Adrenal gland (tissue), 12 donors: ENCODE data around the gene TTLL11. TPM values are rescaled to one million over a fixed set of nuclear protein-coding genes. Genes with fewer than 3 reads are reported as not detected.

Source experiments
- DNase-seq, 7 donors: peaks; one replicate each; pipeline ENCODE4 v3.0.0-alpha.2; 2019 to 2020
- H3K27ac ChIP-seq, 5 donors: fragments of 200-600 bp; sonication (generic) in 4 of 5; 1 replicate in 3 of 5; 2 replicates in 2 of 5; pipeline versions ENCODE4 v1.5.1 to v1.8.0; 2016 to 2020; ENCODE audit warnings: mild to moderate bottlenecking in 1 of 5
- H3K27me3 ChIP-seq: fragments of 200-600 bp; 2 replicates; pipeline ENCODE4 v1.8.0; 2021
- H3K36me3 ChIP-seq, 2 donors: fragments of 200-600 bp; replicated peaks in 1 of 2; 1 replicate in 1 of 2; 2 replicates in 1 of 2; pipeline versions ENCODE4 v1.5.1 to v1.8.0; 2018 to 2022
- H3K4me1 ChIP-seq, 2 donors: fragments of 200-600 bp; replicated peaks in 1 of 2; 1 replicate in 1 of 2; 2 replicates in 1 of 2; pipeline versions ENCODE4 v1.5.1 to v1.8.0; 2018 to 2021
- H3K4me3 ChIP-seq, 4 donors: fragments of 200-600 bp; sonication (generic) in 3 of 4; one replicate each; pipeline ENCODE4 v1.5.1; 2016 to 2018
- H3K9me3 ChIP-seq, 3 donors: fragments of 200-600 bp; sonication (generic) in 1 of 3; replicated peaks in 1 of 3; 1 replicate in 2 of 3; 2 replicates in 1 of 3; pipeline versions ENCODE4 v1.5.1 to v1.8.0; 2016 to 2021
- CTCF ChIP-seq, 6 experiments: fragments of 450-650 bp in 4 of 6; fragments of 200-600 bp in 2 of 6; sonication (generic) in 1 of 6; IDR thresholded peaks; 1 replicate in 5 of 6; 2 replicates in 1 of 6; pipeline versions ENCODE4 v1.5.1 to v1.8.0; 2016 to 2021; ENCODE audit warnings: antibody characterized with exemption in 6 of 6, mild to moderate bottlenecking in 2 of 6, moderate library complexity in 1 of 6
- POLR2A ChIP-seq, 2 donors: fragments of 450-650 bp; IDR thresholded peaks; one replicate each; pipeline ENCODE4 v1.6.1; 2017; ENCODE audit warnings: antibody characterized with exemption in 2 of 2, mild to moderate bottlenecking in 2 of 2, moderate library complexity in 1 of 2
- WGBS, 4 donors: extraction: QIAGEN DNeasy Blood & Tissue Kit in 2 of 4; methylation state at CpG; one replicate each; pipeline versions ENCODE4 v1.1.5 to v1.1.7; 2013 to 2017; 5-methylcytosine and 5-hydroxymethylcytosine counted together
- intact Hi-C, 2 donors: fragments of 100-400 bp; cut with DNase I; formaldehyde crosslinking; loops; one replicate each; pipeline versions ENCODE4 v1.14.1 to v1.15.0; 2022 to 2023
- polyA plus RNA-seq, 3 donors: library from polyadenylated mRNA; stranded (reverse); fragments of 200-250 nt in 2 of 3; fragments of 350-450 nt in 1 of 3; fragmentation: Illumina TruSeq in 1 of 3; extraction: RNeasy Lipid Tissue Mini Kit (QIAGEN cat#74804) in 1 of 3; gene quantifications; one replicate each; pipeline ENCODE4 v1.2.3, GENCODE V29; 2013 to 2014
- total RNA-seq, 9 donors: library from RNA; depleted of rRNA in 4 of 9; stranded (reverse); fragments of >200 nt in 4 of 9; fragments of 120-200 nt in 1 of 9; fragmentation: NEBNext Ultra II Directional in 1 of 9; extraction: Animal tissue kit (Norgen Biotek cat#: 25700) in 1 of 9; gene quantifications; one replicate each; pipeline versions ENCODE4 v1.1.0 to v1.2.4, GENCODE V29; 2013 to 2023
- donor health status: healthy with polysubstance abuse.
- donor health status: Bipolar disorder and iron deficiency.
- donor health status: DM: yes; HTN: yes; CAD: no.
- donor health status: DM: no; HTN: no; CAD: no.
- donor health status: DM: no; HTN: no; CAD: no.
- donor health status: DM: yes; HTN: yes; CAD: no.

Gene TTLL11
- total and polyA plus RNA-seq, 12 donors, result 4.8 to 30.9 (median 13.7) TPM

GRCh38 chr9:121975801-121976277 is 117.3 kb downstream of the TTLL11 start:
- peak in 2 of 7 donors; percentile 45 to 54 for DNase-seq
- H3K36me3 ChIP-seq, result no peaks in the 10 kb centered on the region
- 81 to 87% (median 82%) methylated on average over 6 of the region's 6 CpGs for WGBS, 4 donors
- no peaks in the 10 kb centered on the region for H3K4me1 ChIP-seq
- H3K9me3 ChIP-seq, result no peaks in the 10 kb centered on the region
- H3K27me3 ChIP-seq, result no peaks in the 10 kb centered on the region
- H3K4me3 ChIP-seq, result no peak overlapping the region
- H3K27ac ChIP-seq, result no peak overlapping the region
- TF ChIP-seq CTCF (IDR thresholded peaks at IDR 0.05), result no peak
- no peak for TF ChIP-seq POLR2A (IDR thresholded peaks at IDR 0.05)
- intact Hi-C loops, result no loop called here

- no peak for TF ChIP-seq CTCF (IDR thresholded peaks at IDR 0.05)
- TF ChIP-seq POLR2A (IDR thresholded peaks at IDR 0.05), result no peak
- Histone ChIP-seq H3K9me3 (no peaks in the 10 kb centered on the region), H3K27me3 (no peaks in the 10 kb centered on the region), H3K36me3 (no peaks in the 10 kb centered on the region), H3K4me3 (no peak overlapping the region), H3K4me1 (no peaks in the 10 kb centered on the region), H3K27ac (no peak overlapping the region)
- DNase-seq, result no peak
- intact Hi-C loops, result no loop called here
Observed at GRCh38 chr9:121974421-121974820, 118.7 kb downstream of the TTLL11 start.

GRCh38 chr9:121972501-121972981 is 120.6 kb downstream of the TTLL11 start:
- H3K27me3 ChIP-seq, result no peaks in the 10 kb centered on the region
- no peaks in the 10 kb centered on the region for H3K9me3 ChIP-seq
- no peaks in the 10 kb centered on the region for H3K4me1 ChIP-seq
- peak; percentile 55 to 81 (median 71) for DNase-seq
- 47 to 82% (median 70%) methylated on average over 5 to 7 of the region's 7 CpGs for WGBS, 4 donors
- intact Hi-C loops, result no loop called here
- H3K4me3 ChIP-seq, result no peak overlapping the region
- no peak overlapping the region for H3K27ac ChIP-seq
- TF ChIP-seq POLR2A (IDR thresholded peaks at IDR 0.05) (no peak), CTCF (IDR thresholded peaks at IDR 0.05) (no peak)
- no peaks in the 10 kb centered on the region for H3K36me3 ChIP-seq

GRCh38 chr9:121968056-121968455 is 125.1 kb downstream of the TTLL11 start:
- no peaks in the 10 kb centered on the region for H3K27me3 ChIP-seq
- WGBS, 4 donors, result 93 to 99% (median 96%) methylated on average over 8 of the region's 8 CpGs

More at GRCh38 chr9:121968056-121968455, 125.1 kb downstream of the TTLL11 start:
- H3K9me3 ChIP-seq, result no peaks in the 10 kb centered on the region
- intact Hi-C loops, result no loop called here
- H3K27ac ChIP-seq, result no peak overlapping the region
- no peak overlapping the region for H3K4me3 ChIP-seq
- DNase-seq, result no peak
- no peaks in the 10 kb centered on the region for H3K36me3 ChIP-seq
- H3K4me1 ChIP-seq, result no peaks in the 10 kb centered on the region
- TF ChIP-seq POLR2A (IDR thresholded peaks at IDR 0.05) (no peak), CTCF (IDR thresholded peaks at IDR 0.05) (no peak)
